OCI-LY7 (cell line): Measurements from ENCODE around the gene HOXA7.

ENCODE experiments used
- EZH2phosphoT487 ChIP-seq: fragments of 200-600 bp; sonication (generic); IDR thresholded peaks from 2 replicates; pipeline ENCODE4 v1.6.1; 2018; ENCODE audit warnings: low read depth, borderline replicate concordance, mild to moderate bottlenecking, mixed run types, antibody characterized with exemption, low read length, moderate library complexity, mixed read lengths
- TF ChIP-seq, protein P1 (sequence below): fragments of 200-600 bp; sonication (generic); conservative IDR thresholded peaks from 2 replicates; pipeline ENCODE4 v1.5.1; 2014; ENCODE audit warnings: mild to moderate bottlenecking, antibody characterized with exemption, low read length, moderate library complexity, mixed read lengths

DNA sequence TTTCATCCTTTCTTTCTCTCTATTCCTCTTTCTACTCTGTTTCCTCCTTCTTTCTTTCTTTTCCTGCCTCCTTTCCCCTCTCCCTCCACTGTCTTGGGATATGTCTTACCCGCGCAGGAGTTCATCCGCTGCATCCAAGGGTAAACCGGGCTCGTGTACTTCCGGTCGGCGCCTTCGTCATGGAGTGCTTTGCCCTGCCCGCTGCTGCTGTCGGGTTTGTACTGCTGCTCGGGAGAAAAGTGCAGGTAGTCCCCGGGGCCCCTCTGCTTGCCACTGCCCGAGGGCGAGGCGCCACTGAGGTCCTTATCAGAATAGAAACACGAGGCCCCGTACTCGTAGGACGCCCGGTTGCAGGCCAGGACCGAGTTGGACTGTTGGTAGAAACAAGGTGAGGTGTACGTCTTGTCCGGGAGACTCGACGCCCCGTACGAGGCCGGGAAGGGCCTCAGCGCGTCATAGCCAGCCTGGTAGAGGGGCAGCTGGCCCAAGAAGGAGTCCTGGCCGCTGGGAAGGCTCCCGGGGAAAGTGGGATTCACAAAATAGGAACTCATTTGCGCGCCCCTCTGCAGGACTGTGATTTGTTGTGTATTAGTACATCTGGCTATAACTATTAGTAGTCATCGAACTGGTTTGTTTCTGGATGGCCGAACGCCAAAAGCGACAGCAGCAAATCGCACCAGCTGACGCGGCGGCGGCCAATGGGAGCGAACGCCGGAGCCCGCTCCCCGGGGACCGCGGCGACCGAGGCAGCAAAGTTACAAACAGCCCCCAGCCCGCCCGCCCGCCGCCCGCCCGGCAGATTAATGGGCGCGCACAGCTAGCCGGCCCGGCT is 9.1 kb downstream of the HOXA7 start, which contains the start of gene HOXA6:
- TF ChIP-seq, protein P1, sequence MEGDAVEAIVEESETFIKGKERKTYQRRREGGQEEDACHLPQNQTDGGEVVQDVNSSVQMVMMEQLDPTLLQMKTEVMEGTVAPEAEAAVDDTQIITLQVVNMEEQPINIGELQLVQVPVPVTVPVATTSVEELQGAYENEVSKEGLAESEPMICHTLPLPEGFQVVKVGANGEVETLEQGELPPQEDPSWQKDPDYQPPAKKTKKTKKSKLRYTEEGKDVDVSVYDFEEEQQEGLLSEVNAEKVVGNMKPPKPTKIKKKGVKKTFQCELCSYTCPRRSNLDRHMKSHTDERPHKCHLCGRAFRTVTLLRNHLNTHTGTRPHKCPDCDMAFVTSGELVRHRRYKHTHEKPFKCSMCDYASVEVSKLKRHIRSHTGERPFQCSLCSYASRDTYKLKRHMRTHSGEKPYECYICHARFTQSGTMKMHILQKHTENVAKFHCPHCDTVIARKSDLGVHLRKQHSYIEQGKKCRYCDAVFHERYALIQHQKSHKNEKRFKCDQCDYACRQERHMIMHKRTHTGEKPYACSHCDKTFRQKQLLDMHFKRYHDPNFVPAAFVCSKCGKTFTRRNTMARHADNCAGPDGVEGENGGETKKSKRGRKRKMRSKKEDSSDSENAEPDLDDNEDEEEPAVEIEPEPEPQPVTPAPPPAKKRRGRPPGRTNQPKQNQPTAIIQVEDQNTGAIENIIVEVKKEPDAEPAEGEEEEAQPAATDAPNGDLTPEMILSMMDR = no peak
- TF ChIP-seq EZH2phosphoT487 = no peak
